HCT116 (cell line): ENCODE measurements around the gene ZNF222.

Source experiments
- CBX3 ChIP-seq: IDR thresholded peaks from 2 replicates; pipeline ENCODE4 v1.6.1; 2012; ENCODE audit warnings: low read depth
- CEBPB ChIP-seq: IDR thresholded peaks from 2 replicates; pipeline ENCODE4 v1.6.1; 2012; ENCODE audit warnings: low read depth
- EGR1 ChIP-seq: IDR thresholded peaks from 2 replicates; pipeline ENCODE4 v1.6.1; 2012; ENCODE audit warnings: low read depth
- EZH2 ChIP-seq: fragments of 200-600 bp; sonication (generic); IDR thresholded peaks from 2 replicates; pipeline ENCODE4 v1.6.1; 2017; ENCODE audit warnings: antibody characterized with exemption, mixed run types
- POLR2A ChIP-seq: IDR thresholded peaks from 2 replicates; pipeline ENCODE4 v1.7.0; 2011; ENCODE audit warnings: borderline replicate concordance; ENCODE audit not compliant: insufficient read depth, insufficient read length; ENCODE audit errors: extremely low read depth
- POLR2AphosphoS5 ChIP-seq: IDR thresholded peaks from 2 replicates; pipeline ENCODE4 v1.6.1; 2011; ENCODE audit warnings: mild to moderate bottlenecking, low read depth, low read length, moderate library complexity
- RAD21 ChIP-seq: IDR thresholded peaks from 2 replicates; pipeline ENCODE4 v1.6.1; 2012; ENCODE audit warnings: low read depth, mild to moderate bottlenecking
- SIN3A ChIP-seq: IDR thresholded peaks from 2 replicates; pipeline ENCODE4 v1.6.1; 2012; ENCODE audit warnings: low read depth
- YY1 ChIP-seq: IDR thresholded peaks from 2 replicates; pipeline ENCODE4 v1.6.1; 2011; ENCODE audit warnings: low read length, low read depth, moderate library complexity, mild to moderate bottlenecking; ENCODE audit not compliant: insufficient replicate concordance; ENCODE audit errors: extremely low read depth
- ZNF274 ChIP-seq: fragments of 200-500 bp; sonication (Bioruptor generic); IDR thresholded peaks from 2 replicates; pipeline ENCODE4 v1.6.1; 2014; ENCODE audit warnings: mild to moderate bottlenecking, low read depth, low read length, inconsistent platforms
- TF ChIP-seq, protein P1 (sequence below): IDR thresholded peaks from 2 replicates; pipeline ENCODE4 v1.6.1; 2012; ENCODE audit warnings: low read depth
- TF ChIP-seq, protein P2 (sequence below), 3 experiments: fragments of 200-600 bp in 1 of 3; sonication (generic) in 1 of 3; IDR thresholded peaks in 2 of 3; conservative IDR thresholded peaks in 1 of 3; 2 replicates each; pipeline ENCODE4 v1.5.1; 2012 to 2017; ENCODE audit warnings: low read depth in 2 of 3, low read length in 2 of 3, antibody characterized with exemption in 1 of 3, borderline replicate concordance in 1 of 3, control low read depth in 1 of 3, mild to moderate bottlenecking in 1 of 3, mixed read lengths in 1 of 3, mixed run types in 1 of 3, moderate library complexity in 1 of 3; ENCODE audit not compliant: insufficient read depth in 1 of 3
- TF ChIP-seq, protein P3 (sequence below): IDR thresholded peaks from 2 replicates; pipeline ENCODE4 v1.6.1; 2012

DNA sequence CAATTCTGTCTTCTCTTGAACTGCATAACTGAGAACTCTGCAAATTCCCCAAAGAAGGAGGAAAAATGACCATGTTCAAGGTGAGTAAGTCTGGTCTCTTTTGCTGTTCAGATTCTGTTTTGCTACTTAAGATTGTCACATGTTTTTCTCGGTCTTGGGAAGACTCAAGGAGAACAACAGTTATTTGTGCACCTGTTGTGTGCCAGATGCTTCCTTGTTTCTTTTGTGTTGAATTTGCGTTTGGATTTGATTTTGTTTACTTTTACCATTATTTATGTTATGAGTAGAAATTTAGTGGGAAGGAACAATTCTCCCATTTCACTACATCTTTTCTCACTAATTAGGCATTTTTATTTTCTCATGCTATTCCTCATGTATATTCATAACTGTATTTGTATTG lies 51.1 kb downstream of the ZNF222 start:
- no peak for TF ChIP-seq EZH2
- TF ChIP-seq RAD21, result no peak
- TF ChIP-seq POLR2AphosphoS5, result no peak
- TF ChIP-seq YY1, result no peak
- TF ChIP-seq, protein P1, sequence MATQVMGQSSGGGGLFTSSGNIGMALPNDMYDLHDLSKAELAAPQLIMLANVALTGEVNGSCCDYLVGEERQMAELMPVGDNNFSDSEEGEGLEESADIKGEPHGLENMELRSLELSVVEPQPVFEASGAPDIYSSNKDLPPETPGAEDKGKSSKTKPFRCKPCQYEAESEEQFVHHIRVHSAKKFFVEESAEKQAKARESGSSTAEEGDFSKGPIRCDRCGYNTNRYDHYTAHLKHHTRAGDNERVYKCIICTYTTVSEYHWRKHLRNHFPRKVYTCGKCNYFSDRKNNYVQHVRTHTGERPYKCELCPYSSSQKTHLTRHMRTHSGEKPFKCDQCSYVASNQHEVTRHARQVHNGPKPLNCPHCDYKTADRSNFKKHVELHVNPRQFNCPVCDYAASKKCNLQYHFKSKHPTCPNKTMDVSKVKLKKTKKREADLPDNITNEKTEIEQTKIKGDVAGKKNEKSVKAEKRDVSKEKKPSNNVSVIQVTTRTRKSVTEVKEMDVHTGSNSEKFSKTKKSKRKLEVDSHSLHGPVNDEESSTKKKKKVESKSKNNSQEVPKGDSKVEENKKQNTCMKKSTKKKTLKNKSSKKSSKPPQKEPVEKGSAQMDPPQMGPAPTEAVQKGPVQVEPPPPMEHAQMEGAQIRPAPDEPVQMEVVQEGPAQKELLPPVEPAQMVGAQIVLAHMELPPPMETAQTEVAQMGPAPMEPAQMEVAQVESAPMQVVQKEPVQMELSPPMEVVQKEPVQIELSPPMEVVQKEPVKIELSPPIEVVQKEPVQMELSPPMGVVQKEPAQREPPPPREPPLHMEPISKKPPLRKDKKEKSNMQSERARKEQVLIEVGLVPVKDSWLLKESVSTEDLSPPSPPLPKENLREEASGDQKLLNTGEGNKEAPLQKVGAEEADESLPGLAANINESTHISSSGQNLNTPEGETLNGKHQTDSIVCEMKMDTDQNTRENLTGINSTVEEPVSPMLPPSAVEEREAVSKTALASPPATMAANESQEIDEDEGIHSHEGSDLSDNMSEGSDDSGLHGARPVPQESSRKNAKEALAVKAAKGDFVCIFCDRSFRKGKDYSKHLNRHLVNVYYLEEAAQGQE, result no peak
- TF ChIP-seq, protein P2, sequence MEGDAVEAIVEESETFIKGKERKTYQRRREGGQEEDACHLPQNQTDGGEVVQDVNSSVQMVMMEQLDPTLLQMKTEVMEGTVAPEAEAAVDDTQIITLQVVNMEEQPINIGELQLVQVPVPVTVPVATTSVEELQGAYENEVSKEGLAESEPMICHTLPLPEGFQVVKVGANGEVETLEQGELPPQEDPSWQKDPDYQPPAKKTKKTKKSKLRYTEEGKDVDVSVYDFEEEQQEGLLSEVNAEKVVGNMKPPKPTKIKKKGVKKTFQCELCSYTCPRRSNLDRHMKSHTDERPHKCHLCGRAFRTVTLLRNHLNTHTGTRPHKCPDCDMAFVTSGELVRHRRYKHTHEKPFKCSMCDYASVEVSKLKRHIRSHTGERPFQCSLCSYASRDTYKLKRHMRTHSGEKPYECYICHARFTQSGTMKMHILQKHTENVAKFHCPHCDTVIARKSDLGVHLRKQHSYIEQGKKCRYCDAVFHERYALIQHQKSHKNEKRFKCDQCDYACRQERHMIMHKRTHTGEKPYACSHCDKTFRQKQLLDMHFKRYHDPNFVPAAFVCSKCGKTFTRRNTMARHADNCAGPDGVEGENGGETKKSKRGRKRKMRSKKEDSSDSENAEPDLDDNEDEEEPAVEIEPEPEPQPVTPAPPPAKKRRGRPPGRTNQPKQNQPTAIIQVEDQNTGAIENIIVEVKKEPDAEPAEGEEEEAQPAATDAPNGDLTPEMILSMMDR (IDR thresholded peaks at IDR 0.05 in 2 of 3, conservative IDR thresholded peaks at IDR 0.05 in 1 of 3; ENCODE audit: borderline replicate concordance in 1 of 3, insufficient read depth in 1 of 3, low read depth in 2 of 3, low read length in 2 of 3), result no peak
- TF ChIP-seq EGR1, result no peak
- no peak for TF ChIP-seq CBX3
- TF ChIP-seq CEBPB, result no peak
- TF ChIP-seq, protein P3, sequence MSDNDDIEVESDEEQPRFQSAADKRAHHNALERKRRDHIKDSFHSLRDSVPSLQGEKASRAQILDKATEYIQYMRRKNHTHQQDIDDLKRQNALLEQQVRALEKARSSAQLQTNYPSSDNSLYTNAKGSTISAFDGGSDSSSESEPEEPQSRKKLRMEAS, result no peak
- no peak for TF ChIP-seq POLR2A
- TF ChIP-seq ZNF274, result no peak
- TF ChIP-seq SIN3A, result no peak
